Hippocampal formation (tissue), 2 donors: ENCODE data around the gene PEX11G.
A peak's percentile ranks its signal among the peaks of the same experiment; 100 is the strongest.

Experiments
- DNase-seq, 2 donors: peaks; one replicate each; lab custom pipeline; 2025; lab: John Stamatoyannopoulos, UW

The PEX11G gene

DNA sequence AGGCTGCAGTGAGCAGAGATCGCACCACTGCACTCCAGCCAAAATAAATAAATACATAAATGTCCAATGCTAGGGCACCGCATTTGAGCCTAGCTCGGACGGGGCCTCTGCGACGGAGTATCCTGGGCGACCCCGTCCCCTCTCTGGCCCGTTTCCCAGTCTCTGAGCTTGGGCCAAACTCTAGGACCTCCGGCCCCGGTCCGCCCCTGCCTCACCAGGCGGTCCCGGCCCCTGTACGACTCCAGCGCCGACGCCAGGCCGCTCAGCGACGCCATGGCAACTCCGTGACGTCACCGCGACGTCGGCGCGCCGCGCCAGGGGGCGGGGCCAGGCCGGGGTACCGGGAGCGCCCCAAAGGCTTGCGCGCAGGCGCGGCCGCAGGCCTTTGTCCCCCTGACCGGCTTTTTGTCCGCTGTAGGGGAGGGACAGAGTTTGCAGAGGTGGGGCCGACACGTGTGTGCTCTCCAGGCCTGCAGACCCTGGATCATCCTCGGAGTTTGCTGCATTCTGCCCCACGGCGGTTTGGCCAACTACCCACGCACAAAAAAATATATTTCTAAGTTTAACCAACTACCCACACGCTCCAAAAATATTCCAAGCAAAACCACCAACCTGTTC lies at the start of gene PEX11G:
Gene PEX11G (minus strand): TSS at position 300 of the 618 bp plus-strand sequence. CDS start 25 bp downstream, at position 275.
- DNase-seq = peak; percentile 74 to 89

DNA sequence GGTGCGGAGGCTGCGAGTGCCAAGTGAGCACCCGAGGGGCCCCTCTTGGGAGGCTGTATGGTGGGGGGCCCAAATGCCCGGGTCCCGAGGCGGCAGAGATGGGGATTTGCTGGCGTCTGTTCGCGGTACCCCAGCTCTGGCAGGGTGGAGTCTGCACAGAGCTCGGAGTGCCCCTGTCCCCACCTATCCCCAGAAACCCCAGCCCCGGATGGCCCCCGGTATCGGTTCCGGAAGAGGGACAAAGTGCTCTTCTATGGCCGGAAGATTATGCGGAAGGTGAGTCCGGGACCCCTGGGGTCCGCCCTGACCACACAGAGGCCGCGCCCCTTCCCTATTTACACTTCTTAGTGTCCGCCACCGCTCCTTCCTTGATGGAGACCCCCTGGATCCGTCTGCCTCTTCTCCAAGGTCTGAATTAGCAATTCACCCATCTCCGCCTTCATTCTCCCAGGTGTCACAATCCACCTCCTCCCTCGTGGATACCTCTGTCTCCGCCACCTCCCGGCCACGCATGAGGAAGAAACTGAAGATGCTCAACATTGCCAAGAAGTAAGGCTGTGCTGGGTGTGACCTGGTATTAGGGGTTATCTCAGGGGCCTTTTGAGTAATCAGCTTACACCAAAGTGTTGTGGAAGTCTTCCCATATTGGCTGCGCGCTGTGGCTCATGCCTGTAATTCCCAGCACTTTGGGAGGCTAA lies 47.3 kb upstream of the PEX11G start:
- DNase-seq = no peak

DNA sequence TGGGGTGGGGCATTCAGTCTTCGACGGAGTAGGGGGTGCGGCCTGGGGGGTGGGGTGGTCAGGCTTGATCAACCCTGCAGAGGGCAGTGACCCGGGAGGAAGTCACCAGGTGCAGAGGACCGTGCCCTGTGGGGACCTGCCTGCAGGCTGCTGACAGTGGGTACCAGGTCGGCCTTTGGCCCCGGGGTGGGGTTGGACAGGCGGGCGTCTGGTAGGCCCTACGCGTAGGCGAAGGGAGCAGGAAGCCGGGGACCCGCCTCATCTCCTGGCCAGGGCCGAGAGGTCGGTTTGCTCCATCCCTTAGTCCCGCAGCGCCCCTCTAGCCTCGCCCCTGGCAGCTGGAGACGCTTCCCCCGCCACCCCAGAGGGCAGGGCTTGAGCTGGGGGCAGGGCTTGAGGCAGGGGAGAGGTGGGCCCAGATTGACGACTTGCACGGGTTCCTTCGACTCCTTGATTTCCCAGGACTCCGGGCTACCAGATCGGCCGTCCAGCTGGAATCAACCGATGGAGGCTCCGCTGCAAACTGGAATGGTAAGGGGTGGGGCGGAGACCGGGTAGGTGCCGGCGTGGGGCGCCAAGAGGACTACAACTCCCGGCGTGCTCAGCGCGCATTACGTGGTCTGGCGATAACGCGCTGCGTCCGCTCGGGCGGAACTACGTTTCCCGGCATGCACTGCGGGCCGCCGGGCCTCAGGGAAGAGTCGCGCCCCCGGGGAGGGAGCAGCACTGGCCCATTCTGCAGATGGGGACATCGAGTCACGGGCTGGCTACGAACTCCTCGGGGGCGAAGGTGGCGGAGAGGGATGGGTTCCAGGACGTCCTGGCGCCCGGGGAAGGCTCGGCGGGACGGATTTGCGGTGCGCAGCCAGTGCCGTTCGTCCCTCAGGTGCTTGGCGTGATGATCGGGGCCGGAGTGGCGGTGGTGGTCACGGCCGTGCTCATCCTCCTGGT lies 46.5 kb upstream of the PEX11G start, which contains the start of gene PNPLA6:
Gene PNPLA6 (plus strand): TSS at position 671 of the 951 bp plus-strand sequence. CDS start 72 bp downstream, at position 743.
- peak; percentile 85 to 90 for DNase-seq

DNA sequence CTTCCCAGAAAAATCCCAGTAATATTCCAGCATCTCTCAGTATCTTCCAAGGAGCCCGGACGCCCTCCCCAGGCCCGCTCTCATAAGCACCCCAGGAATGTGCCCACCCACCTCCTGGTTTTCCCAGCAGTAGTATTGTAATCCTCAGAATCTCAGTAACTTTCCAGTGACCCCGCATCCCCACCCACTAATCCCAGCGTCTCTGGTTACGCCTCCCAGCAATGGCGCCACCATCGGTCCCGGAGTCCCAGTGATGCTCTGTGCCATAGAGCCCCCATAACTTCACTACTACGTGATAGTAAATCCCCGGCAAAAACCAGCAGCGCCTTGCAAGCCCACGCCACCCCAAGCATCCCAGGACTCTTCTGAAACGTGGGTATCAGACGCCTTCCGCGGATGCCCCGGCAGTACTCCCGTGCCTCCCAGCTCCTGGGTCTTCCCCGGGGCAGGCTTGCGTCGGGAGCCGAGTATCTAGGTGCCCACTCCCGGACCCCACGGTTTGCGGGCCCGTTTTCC lies 45.8 kb upstream of the PEX11G start:
- DNase-seq = peak; percentile 67 to 75

DNA sequence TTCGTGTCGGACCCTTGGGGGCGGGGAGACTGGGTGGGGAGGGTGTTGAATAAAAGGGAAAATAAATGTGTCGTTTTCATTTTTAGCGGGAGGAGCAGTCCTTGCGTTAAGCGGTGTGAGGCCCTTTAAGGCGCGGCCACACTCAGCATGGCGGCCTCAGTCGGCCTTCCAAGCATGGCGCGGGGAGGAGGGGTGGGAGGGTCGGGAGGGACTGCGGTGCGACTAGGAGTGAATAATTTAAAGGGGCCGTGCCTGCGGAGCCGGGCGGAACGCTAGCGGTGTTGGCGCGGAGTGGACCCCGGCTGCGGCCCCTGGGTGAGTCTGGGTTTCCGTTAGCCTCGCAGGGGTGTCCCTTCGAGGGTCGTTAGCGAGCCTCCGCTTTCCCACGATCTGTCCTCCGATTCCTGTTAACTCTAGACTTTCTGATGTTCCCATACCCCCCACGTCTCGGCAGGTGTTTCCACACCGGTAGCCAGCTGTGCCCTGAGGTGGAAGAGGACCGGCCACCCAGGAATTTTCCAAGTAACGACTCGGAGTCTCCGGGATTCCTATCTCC lies 45.2 kb upstream of the PEX11G start:
- peak; percentile 83 to 84 for DNase-seq

DNA sequence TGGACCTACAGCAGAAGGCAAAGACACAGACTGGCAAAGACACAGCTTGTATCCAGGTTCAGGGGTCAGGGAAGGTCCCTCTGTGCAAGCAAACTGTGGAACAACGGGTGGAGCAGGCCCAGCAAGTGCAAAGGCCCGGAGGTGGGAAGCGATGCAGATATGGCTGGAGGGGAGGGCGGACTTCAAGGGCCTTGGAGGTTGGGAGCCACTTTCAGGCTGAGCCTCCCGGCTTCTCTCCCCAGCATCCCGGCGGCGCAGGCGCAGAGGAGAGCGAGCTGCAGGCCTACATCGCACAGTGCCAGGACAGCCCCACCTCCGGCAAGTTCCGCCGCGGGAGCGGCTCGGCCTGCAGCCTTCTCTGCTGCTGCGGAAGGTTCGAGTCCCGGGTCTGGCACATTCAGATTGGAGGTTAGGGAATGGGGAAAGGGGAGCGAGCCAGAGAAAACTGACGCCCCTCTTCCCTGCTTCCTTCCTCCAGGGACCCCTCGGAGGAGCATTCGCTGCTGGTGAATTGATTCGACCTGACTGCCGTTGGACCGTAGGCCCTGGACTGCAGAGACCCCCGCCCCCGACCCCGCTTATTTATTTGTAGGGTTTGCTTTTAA lies 44.5 kb upstream of the PEX11G start:
- DNase-seq = peak in 1 of 2 donors; percentile 36

DNA sequence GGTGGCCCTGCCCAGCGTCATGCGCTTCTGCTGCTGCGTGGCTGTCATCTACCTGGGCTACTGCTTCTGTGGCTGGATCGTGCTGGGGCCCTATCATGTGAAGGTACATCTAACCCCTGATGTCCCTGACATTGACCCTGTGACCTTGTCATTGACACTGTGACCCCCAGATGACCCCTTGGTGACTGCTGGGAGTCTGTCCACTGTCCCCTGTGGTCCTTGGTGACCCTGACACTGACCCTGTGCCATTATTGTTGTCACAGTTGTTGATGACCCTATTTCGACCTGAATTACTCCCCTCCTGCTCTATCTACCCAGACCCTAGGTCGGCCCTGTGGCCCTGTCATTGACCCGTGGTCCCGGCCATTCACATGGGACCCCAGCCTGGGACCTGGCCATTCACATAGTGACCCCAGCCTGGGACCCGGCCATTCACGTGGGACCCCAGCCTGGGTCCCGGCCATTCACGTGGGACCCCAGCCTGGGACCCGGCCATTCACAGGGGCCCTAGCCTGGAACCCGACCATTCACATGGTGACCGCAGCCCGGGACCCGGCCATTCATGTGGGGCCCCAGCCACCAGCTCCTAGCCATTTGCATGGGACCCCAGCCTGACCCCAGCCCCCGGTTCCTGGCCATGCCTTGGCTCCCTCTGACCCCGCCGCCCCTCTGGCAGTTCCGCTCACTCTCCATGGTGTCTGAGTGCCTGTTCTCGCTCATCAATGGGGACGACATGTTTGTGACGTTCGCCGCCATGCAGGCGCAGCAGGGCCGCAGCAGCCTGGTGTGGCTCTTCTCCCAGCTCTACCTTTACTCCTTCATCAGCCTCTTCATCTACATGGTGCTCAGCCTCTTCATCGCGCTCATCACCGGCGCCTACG lies 41.0 kb upstream of the PEX11G start:
- no peak for DNase-seq

DNA sequence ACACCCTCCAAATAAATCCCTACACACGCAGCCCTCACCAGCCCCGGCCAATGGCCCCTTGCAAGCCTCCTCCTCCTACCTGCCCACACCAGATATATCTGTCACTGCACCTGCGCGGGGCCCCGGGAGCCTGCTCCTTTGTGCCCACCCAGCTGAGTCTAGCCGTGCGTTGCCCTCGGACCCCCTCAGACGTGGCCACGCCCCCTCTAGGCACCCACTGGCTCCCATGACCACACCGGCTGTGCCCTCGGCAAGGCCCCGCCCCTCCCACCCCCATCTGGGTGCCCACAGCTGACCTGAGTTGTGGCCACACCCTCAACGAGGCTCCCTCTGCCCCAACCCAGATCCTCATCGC lies 40.4 kb upstream of the PEX11G start:
- no peak for DNase-seq

DNA sequence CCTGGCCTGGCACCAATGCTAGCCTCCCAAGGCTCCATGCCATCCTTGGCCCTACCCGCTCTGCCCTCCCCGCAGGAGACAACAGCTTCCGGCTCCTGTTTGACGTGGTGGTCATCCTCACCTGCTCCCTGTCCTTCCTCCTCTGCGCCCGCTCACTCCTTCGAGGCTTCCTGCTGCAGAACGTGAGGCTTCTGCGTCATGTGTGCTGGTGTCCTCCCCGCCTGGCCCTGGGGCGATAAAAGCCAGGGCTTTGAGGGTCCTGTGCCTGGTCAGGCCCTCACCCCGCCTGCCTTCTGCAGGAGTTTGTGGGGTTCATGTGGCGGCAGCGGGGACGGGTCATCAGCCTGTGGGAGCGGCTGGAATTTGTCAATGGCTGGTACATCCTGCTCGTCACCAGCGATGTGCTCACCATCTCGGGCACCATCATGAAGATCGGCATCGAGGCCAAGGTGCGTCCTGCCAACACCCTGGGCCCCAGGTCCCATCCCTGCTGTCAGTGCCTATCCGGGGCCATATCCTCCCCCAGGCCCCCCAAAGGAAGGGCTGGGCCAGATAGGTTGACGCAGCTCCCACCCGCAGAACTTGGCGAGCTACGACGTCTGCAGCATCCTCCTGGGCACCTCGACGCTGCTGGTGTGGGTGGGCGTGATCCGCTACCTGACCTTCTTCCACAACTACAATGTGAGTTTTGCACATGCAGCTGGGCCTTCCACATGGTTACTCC lies 39.8 kb upstream of the PEX11G start:
- DNase-seq = no peak

DNA sequence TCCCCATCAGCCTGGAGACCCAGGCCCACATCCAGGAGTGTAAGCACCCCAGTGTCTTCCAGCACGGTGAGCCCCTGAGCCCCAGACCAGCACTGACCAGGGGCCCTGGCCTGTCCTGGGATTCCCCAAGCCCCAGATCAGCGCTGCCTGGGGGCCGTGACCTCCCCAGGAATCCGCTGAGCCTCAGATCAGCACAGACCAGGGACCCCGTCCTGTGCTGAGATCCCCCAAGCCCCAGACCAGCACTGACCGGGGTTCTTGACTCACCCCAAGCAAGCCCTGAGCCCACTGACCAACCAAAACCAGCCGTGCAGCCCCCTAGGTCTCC lies 39.3 kb upstream of the PEX11G start:
- no peak for DNase-seq

DNA sequence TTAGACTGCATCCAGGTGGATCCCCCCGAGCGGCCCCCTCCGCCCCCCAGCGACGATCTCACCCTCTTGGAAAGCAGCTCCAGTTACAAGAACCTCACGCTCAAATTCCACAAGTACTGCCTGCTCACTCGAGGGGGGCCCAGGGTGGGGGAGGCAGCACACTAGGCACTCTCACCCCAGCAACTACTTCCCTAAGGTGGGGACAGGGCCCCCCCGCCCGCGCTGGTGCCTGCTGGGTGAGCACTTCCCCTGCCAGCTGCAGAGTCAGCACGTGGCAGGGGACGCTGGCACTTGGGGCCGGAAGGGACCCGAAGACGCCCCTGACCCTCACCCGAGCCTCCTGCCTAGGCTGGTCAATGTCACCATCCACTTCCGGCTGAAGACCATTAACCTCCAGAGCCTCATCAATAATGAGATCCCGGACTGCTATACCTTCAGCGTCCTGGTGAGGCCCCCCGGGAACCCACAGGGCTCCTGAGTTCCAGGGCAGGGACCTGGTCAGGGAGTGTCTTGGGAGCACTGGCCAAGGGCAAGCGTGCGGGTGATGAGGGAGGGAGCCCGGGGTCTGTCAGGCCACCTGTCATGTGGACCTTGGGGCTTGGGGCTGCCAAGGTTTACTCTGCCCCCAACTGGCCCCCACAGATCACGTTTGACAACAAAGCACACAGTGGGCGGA lies 38.8 kb upstream of the PEX11G start:
- no peak for DNase-seq

DNA sequence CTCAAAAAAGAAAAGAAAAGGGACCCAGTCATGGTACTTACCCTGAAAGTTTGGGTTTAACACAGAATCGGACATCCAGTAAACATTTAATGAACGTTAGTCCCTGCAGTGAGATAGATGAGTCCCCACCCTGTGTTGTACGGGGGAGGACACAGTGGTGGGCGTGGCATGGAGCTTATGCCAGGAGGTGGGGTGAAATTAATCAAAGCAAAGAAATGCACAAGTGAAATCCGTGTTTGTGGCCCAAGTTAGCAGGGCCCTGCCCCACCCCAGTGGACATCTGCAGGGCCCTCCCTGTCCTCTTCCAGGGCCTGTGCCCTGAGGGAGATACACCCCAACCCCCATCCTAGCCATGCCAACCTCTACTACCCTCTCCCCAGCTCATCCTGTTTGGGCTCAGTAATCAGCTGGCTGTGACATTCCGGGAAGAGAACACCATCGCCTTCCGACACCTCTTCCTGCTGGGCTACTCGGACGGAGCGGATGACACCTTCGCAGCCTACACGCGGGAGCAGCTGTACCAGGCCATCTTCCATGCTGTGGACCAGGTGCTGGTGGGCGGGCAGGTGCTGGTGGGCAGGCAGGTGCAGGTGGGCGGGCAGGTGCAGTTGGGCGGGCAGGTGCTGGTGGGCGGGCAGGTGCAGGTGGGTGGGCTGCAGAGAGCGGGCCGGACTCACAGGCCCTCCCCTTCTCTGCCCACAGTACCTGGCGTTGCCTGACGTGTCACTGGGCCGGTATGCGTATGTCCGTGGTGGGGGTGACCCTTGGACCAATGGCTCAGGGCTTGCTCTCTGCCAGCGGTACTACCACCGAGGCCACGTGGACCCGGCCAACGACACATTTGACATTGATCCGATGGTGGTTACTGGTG lies 37.5 kb upstream of the PEX11G start:
- DNase-seq = no peak

DNA sequence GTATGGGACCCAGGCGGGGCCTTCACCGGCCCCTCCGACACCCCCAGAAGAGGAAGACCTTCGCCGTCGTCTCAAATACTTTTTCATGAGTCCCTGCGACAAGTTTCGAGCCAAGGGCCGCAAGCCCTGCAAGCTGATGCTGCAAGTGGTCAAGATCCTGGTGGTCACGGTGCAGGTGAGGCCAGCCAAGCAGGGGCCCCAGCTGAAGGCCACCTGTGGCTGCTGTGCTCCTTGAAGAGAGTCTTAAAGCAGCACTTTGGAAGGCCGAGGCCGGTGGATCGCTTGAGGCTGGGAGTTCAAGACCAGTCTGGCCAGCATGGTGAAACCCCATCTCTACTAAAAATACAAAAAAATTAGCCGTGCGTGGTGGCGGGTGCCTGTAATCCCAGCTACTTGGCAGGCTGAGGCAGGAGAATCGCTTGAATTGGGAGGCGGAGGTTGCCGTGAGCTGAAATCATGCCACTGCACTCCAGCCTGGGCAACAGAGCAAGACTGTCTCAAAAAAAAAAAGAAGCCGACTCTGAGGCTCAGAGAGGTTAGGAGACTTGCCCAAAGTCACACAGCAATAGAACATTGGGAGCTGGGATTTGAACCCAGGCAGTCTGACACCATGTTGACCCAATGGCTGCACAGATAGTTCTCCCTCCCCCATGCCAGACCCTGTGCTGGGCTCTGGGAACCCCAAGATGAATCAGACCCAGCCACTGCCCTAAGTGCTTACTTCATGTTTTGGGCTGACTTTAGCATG lies 36.3 kb upstream of the PEX11G start:
- DNase-seq = no peak

DNA sequence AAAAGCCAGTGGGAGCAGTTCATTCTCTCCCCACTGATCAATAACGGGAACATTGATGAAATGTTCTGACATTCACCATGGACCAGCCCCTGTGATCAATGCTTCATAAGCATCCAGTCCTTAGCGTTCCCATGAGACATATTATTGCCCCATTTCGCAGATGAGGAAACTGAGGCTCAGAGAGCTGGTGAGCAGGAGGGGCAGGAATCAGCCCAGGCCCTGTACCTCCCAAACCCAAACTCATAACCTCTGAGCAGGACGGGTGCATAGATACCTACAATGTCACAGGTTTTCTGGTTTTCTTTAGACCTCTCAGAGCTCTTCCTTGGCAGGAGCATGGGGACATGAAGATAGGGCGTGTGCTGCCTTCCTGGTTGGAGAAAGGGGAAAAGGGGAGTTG lies 35.7 kb upstream of the PEX11G start:
- DNase-seq = no peak

DNA sequence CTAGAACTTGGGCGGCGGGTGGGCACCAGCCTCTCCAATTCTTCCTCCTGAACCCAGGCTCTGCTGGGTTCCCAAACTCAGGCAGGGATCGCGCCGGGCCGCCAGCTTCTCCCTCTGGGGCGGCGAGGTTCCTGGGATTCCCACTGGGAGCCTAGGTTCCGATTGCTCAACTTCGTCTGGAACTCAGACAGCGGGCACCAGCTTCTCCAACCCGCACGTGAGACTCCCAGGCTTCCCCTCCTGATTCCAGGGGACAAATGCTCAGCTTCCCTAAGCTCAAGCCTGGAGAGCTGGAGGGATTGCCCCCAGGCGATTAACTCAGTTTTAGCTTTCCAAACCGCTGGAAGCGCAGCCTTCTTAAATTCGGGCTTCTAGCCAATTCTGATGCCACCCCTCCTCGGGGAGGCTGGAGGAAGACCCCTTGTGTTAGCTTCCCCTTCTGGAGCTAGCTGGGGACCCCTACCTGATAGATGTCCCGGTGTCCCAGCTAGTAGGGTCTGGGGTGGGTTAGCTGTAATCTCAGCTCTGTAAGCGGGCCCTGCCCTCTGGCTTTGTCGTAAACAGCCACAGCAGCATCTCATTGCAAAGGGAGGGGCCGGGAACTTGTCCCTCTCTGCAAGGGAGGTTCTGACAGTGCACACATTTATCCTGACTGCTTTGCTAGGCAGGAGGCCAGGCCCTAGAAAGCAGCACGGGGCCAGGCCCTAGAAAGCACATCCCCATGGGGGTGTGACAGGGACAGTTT lies 34.3 kb upstream of the PEX11G start:
- no peak for DNase-seq

DNA sequence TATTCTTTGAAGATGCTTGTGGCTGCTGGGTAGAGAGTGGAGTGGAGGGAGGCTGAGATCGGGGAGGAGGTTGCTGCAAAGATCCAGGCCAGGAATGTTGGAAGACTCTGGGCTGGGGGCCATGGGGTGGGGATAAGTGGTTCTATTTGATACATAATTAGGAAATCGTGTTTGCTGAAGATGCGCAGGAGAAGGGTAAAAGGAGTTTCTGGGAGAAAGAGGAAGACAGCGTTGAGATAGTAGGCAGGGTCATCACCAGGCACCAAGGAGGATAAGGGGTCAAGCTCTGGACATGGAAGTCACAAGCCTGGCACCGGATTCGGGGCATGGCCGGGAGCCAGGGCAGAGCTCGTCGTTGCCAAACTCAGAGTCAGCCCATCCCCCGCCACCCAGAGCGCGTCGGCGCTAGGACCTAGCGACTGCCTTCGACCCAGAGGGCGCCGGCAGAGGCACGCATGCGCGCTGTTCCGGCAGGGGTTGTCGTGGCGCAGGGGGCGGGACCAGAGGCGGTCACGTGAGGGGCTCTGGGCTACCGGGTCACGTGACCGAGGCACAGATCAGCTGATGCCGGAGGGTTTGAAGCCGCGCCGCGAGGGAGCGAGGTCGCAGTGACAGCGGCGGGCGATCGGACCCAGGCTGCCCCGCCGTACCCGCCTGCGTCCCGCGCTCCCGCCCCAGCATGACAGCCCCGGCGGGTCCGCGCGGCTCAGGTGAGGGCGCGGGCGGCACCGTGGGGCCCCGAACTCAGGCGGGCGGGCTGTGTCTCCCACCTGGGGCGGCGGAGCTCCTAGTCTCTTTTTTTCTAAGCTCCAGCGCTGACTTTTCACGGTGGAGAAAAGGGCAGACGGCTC lies 33.5 kb upstream of the PEX11G start, which contains the start of gene MCOLN1:
Gene MCOLN1 (plus strand): TSS at position 553 of the 851 bp plus-strand sequence. CDS start 127 bp downstream, at position 680.
- DNase-seq = peak; percentile 94
